ENCODE measurements around the gene SRP19. TPM values are rescaled to one million over a fixed set of nuclear protein-coding genes. Genes with fewer than 3 reads are reported as not detected.

The SRP19 gene
- total RNA-seq, 1 experiment from 2014 or later: 56.4 TPM

DNA sequence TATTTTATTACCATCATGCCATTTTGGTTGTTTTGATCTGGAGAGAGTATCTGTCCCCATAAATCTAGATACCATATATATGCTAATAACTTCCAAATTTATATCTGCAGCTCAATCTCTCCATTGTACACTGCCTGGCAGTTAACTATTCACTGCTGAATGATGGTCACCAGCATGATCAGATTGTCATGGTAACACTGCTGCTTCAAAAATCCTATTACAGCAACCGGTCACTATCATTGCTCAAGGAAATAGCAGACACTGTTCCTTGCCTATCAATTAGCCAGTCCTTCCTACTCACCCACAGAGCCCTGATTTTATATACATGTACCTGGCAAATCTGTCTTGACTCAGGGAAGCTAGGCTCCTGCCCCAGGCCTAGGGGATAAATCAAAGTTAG lies 49.4 kb downstream of the SRP19 start (continued):
- TF ChIP-seq, protein P1, sequence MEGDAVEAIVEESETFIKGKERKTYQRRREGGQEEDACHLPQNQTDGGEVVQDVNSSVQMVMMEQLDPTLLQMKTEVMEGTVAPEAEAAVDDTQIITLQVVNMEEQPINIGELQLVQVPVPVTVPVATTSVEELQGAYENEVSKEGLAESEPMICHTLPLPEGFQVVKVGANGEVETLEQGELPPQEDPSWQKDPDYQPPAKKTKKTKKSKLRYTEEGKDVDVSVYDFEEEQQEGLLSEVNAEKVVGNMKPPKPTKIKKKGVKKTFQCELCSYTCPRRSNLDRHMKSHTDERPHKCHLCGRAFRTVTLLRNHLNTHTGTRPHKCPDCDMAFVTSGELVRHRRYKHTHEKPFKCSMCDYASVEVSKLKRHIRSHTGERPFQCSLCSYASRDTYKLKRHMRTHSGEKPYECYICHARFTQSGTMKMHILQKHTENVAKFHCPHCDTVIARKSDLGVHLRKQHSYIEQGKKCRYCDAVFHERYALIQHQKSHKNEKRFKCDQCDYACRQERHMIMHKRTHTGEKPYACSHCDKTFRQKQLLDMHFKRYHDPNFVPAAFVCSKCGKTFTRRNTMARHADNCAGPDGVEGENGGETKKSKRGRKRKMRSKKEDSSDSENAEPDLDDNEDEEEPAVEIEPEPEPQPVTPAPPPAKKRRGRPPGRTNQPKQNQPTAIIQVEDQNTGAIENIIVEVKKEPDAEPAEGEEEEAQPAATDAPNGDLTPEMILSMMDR (IDR thresholded peaks at IDR 0.05): no peak
- TF ChIP-seq MXD4 (CRISPR knock-in tag; IDR thresholded peaks at IDR 0.05; ENCODE audit: borderline replicate concordance) (no peak), PRRX2 (CRISPR knock-in tag; IDR thresholded peaks at IDR 0.05) (no peak), TP53 (CRISPR knock-in tag; IDR thresholded peaks at IDR 0.05) (no peak), HMGA2 (CRISPR knock-in tag; IDR thresholded peaks at IDR 0.05) (no peak), FOXJ3 (CRISPR knock-in tag; IDR thresholded peaks at IDR 0.05; ENCODE audit: borderline replicate concordance) (no peak), ZNF671 (CRISPR knock-in tag; IDR thresholded peaks at IDR 0.05) (no peak)
- TF ChIP-seq, protein P2, sequence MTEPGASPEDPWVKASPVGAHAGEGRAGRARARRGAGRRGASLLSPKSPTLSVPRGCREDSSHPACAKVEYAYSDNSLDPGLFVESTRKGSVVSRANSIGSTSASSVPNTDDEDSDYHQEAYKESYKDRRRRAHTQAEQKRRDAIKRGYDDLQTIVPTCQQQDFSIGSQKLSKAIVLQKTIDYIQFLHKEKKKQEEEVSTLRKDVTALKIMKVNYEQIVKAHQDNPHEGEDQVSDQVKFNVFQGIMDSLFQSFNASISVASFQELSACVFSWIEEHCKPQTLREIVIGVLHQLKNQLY (CRISPR knock-in tag; IDR thresholded peaks at IDR 0.05): no peak
- TF ChIP-seq, protein P3, sequence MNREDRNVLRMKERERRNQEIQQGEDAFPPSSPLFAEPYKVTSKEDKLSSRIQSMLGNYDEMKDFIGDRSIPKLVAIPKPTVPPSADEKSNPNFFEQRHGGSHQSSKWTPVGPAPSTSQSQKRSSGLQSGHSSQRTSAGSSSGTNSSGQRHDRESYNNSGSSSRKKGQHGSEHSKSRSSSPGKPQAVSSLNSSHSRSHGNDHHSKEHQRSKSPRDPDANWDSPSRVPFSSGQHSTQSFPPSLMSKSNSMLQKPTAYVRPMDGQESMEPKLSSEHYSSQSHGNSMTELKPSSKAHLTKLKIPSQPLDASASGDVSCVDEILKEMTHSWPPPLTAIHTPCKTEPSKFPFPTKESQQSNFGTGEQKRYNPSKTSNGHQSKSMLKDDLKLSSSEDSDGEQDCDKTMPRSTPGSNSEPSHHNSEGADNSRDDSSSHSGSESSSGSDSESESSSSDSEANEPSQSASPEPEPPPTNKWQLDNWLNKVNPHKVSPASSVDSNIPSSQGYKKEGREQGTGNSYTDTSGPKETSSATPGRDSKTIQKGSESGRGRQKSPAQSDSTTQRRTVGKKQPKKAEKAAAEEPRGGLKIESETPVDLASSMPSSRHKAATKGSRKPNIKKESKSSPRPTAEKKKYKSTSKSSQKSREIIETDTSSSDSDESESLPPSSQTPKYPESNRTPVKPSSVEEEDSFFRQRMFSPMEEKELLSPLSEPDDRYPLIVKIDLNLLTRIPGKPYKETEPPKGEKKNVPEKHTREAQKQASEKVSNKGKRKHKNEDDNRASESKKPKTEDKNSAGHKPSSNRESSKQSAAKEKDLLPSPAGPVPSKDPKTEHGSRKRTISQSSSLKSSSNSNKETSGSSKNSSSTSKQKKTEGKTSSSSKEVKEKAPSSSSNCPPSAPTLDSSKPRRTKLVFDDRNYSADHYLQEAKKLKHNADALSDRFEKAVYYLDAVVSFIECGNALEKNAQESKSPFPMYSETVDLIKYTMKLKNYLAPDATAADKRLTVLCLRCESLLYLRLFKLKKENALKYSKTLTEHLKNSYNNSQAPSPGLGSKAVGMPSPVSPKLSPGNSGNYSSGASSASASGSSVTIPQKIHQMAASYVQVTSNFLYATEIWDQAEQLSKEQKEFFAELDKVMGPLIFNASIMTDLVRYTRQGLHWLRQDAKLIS (CRISPR knock-in tag; IDR thresholded peaks at IDR 0.05; ENCODE audit: borderline replicate concordance): no peak
- TF ChIP-seq, protein P4, sequence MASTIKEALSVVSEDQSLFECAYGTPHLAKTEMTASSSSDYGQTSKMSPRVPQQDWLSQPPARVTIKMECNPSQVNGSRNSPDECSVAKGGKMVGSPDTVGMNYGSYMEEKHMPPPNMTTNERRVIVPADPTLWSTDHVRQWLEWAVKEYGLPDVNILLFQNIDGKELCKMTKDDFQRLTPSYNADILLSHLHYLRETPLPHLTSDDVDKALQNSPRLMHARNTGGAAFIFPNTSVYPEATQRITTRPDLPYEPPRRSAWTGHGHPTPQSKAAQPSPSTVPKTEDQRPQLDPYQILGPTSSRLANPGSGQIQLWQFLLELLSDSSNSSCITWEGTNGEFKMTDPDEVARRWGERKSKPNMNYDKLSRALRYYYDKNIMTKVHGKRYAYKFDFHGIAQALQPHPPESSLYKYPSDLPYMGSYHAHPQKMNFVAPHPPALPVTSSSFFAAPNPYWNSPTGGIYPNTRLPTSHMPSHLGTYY (CRISPR knock-in tag; IDR thresholded peaks at IDR 0.05): no peak
- TF ChIP-seq, protein P5, sequence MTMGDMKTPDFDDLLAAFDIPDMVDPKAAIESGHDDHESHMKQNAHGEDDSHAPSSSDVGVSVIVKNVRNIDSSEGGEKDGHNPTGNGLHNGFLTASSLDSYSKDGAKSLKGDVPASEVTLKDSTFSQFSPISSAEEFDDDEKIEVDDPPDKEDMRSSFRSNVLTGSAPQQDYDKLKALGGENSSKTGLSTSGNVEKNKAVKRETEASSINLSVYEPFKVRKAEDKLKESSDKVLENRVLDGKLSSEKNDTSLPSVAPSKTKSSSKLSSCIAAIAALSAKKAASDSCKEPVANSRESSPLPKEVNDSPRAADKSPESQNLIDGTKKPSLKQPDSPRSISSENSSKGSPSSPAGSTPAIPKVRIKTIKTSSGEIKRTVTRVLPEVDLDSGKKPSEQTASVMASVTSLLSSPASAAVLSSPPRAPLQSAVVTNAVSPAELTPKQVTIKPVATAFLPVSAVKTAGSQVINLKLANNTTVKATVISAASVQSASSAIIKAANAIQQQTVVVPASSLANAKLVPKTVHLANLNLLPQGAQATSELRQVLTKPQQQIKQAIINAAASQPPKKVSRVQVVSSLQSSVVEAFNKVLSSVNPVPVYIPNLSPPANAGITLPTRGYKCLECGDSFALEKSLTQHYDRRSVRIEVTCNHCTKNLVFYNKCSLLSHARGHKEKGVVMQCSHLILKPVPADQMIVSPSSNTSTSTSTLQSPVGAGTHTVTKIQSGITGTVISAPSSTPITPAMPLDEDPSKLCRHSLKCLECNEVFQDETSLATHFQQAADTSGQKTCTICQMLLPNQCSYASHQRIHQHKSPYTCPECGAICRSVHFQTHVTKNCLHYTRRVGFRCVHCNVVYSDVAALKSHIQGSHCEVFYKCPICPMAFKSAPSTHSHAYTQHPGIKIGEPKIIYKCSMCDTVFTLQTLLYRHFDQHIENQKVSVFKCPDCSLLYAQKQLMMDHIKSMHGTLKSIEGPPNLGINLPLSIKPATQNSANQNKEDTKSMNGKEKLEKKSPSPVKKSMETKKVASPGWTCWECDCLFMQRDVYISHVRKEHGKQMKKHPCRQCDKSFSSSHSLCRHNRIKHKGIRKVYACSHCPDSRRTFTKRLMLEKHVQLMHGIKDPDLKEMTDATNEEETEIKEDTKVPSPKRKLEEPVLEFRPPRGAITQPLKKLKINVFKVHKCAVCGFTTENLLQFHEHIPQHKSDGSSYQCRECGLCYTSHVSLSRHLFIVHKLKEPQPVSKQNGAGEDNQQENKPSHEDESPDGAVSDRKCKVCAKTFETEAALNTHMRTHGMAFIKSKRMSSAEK (CRISPR knock-in tag; IDR thresholded peaks at IDR 0.05; ENCODE audit: borderline replicate concordance): no peak
- TF ChIP-seq, protein P6, sequence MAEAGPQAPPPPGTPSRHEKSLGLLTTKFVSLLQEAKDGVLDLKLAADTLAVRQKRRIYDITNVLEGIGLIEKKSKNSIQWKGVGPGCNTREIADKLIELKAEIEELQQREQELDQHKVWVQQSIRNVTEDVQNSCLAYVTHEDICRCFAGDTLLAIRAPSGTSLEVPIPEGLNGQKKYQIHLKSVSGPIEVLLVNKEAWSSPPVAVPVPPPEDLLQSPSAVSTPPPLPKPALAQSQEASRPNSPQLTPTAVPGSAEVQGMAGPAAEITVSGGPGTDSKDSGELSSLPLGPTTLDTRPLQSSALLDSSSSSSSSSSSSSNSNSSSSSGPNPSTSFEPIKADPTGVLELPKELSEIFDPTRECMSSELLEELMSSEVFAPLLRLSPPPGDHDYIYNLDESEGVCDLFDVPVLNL (CRISPR knock-in tag; IDR thresholded peaks at IDR 0.05; ENCODE audit: borderline replicate concordance, low read depth): no peak

DNA sequence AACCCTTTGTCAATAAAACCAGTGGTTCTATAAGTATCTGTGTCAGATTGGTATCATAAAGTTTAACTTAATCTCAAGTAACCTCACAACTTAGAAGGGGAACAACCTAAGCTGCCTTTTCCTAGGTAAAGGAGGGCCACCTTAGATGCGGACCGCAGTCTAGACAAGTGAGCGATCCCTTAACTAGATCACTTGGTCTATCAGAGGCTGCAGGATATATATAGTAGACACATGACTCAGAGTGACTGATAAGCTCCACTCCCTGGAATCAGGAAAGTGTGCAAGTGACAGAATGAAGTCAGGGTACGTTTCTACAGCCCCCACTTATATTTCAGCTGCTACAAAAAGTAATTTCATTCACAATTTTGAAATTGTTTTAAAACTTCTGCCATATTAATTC lies 53.5 kb downstream of the SRP19 start:
- Mint-ChIP-seq H3K36me3 (peaks cover 35% of the 10 kb centered on the region), H3K4me3 (no peak overlapping the region), H3K27ac (no peak overlapping the region), H3K4me1 (no peaks in the 10 kb centered on the region), H3K9me3 (no peaks in the 10 kb centered on the region), H3K27me3 (ENCODE audit: low read depth) (no peaks in the 10 kb centered on the region)
- ATAC-seq (no peak), DNase-seq (ENCODE audit: low spot score) (no peak)
- CTCF ChIA-PET: no interaction called here
- POLR2A ChIA-PET: no interaction called here
- TF ChIP-seq, protein P7, sequence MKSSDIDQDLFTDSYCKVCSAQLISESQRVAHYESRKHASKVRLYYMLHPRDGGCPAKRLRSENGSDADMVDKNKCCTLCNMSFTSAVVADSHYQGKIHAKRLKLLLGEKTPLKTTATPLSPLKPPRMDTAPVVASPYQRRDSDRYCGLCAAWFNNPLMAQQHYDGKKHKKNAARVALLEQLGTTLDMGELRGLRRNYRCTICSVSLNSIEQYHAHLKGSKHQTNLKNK (CRISPR knock-in tag; IDR thresholded peaks at IDR 0.05): no peak
- TF ChIP-seq, protein P8, sequence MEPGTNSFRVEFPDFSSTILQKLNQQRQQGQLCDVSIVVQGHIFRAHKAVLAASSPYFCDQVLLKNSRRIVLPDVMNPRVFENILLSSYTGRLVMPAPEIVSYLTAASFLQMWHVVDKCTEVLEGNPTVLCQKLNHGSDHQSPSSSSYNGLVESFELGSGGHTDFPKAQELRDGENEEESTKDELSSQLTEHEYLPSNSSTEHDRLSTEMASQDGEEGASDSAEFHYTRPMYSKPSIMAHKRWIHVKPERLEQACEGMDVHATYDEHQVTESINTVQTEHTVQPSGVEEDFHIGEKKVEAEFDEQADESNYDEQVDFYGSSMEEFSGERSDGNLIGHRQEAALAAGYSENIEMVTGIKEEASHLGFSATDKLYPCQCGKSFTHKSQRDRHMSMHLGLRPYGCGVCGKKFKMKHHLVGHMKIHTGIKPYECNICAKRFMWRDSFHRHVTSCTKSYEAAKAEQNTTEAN (CRISPR knock-in tag; IDR thresholded peaks at IDR 0.05): no peak
- TF ChIP-seq GTF2I (CRISPR knock-in tag; conservative IDR thresholded peaks at IDR 0.05) (no peak), NFE2L1 (CRISPR knock-in tag; IDR thresholded peaks at IDR 0.05) (no peak), ZNF263 (CRISPR knock-in tag; IDR thresholded peaks at IDR 0.05; ENCODE audit: low read depth) (no peak), MYBL2 (CRISPR knock-in tag; IDR thresholded peaks at IDR 0.05) (no peak), GRHL2 (CRISPR knock-in tag; IDR thresholded peaks at IDR 0.05; ENCODE audit: insufficient replicate concordance, severe bottlenecking) (no peak)
- TF ChIP-seq, protein P9, sequence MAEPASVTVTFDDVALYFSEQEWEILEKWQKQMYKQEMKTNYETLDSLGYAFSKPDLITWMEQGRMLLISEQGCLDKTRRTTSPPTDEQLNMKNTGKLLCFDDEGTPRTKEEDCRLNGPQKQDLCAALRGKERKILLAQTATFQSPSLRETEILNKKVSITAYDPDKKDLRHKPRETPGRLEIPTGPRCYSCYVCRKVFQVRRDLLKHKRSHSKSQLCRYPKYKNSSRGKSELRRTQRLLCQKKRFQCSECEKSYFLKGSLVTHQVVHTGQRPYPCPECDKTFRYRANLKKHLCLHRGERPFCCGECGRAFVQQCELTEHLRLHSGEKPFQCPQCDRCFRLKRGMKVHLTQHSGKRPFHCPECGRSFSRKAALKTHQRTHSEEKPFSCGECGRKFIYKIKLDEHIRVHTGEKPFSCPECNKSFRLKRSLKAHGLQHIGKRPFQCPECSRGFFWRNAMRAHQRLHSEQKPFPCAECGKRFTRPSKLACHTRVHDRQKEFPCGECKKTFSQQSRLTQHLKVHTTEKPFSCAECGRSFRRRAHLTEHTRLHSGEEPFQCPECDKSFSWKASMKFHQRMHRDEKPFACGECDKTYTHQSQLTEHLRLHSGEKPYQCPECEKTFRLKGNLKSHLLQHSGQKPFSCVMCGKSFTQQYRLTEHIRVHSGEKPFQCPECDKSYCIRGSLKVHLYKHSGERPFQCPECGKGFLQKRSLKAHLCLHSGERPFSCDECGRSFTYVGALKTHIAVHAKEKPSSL (CRISPR knock-in tag; conservative IDR thresholded peaks at IDR 0.05): no peak

Measured in WTC11 (cell line).